ENCODE results near the gene CLIP1.

The CLIP1 gene

GRCh38 chr12:122311696-122312095, 110.8 kb downstream of the CLIP1 start:
- DNase-seq (ENCODE audit: low spot score in 2 of 2): no peak
- H3K4me3 Mint-ChIP-seq: no peak overlapping the region
- H3K27ac Mint-ChIP-seq: no peak overlapping the region
- H3K4me1 Mint-ChIP-seq: no peaks in the 10 kb centered on the region
- peaks cover 27% of the 10 kb centered on the region for H3K36me3 Mint-ChIP-seq
- no peaks in the 10 kb centered on the region for H3K9me3 Mint-ChIP-seq
- no peaks in the 10 kb centered on the region for H3K27me3 Mint-ChIP-seq
- no peak for ATAC-seq (ENCODE audit: low read depth)

GRCh38 chr12:122310626-122311333, 111.7 kb downstream of the CLIP1 start:
- no peak overlapping the region for H3K27ac Mint-ChIP-seq

DNA sequence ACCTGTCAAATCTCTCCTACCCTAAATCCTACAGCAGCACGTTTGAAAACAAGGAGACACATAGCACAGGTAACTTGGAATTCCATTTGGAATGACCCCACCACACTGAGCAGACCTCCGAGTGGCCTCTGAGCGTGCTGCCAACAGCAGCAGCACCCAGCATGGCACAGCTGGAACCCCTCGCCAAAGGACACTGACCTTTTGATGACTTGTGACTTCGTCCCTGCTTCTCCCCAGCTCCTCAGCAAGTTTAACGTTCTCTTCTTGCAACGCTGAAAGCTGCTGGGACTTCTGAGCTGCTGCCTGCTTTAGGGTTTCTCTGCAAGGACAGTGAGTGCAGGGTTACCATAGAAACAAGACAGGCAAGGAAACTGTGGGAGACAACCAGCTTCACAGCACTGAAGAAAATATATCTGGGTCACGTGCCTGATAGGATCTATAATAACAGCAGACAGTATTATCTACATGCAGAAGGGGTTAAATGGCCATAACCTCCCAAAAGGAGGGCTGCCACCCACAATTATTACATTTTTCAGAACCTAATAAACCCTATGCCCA, 112.8 kb downstream of the CLIP1 start:
- no peak for ATAC-seq (ENCODE audit: low read depth)
- Mint-ChIP-seq H3K9me3 (no peaks in the 10 kb centered on the region), H3K27ac (no peak overlapping the region), H3K27me3 (no peaks in the 10 kb centered on the region), H3K4me1 (no peaks in the 10 kb centered on the region), H3K4me3 (no peak overlapping the region), H3K36me3 (peaks cover 25% of the 10 kb centered on the region)
- no peak for DNase-seq (ENCODE audit: low spot score in 2 of 2)

More at GRCh38 chr12:122310626-122311333, 111.7 kb downstream of the CLIP1 start:
- Mint-ChIP-seq H3K4me1 (no peaks in the 10 kb centered on the region), H3K4me3 (no peak overlapping the region), H3K27me3 (no peaks in the 10 kb centered on the region), H3K9me3 (no peaks in the 10 kb centered on the region), H3K36me3 (peaks cover 31% of the 10 kb centered on the region)
- DNase-seq (ENCODE audit: low spot score in 2 of 2) (no peak), ATAC-seq (ENCODE audit: low read depth) (no peak)

- Mint-ChIP-seq H3K4me3 (no peak overlapping the region), H3K36me3 (peaks cover 25% of the 10 kb centered on the region), H3K27ac (no peak overlapping the region), H3K4me1 (no peaks in the 10 kb centered on the region), H3K9me3 (no peaks in the 10 kb centered on the region), H3K27me3 (no peaks in the 10 kb centered on the region)
- ATAC-seq (ENCODE audit: low read depth) (no peak), DNase-seq (ENCODE audit: low spot score in 2 of 2) (no peak)
These were observed 113.7 kb downstream of the CLIP1 start for GRCh38 chr12:122308811-122309210.

- DNase-seq (ENCODE audit: low spot score in 2 of 2) (no peak), ATAC-seq (ENCODE audit: low read depth) (no peak)
- no peaks in the 10 kb centered on the region for H3K9me3 Mint-ChIP-seq
- no peak overlapping the region for H3K4me3 Mint-ChIP-seq
- no peaks in the 10 kb centered on the region for H3K4me1 Mint-ChIP-seq
- peaks cover 32% of the 10 kb centered on the region for H3K36me3 Mint-ChIP-seq
- no peak overlapping the region for H3K27ac Mint-ChIP-seq
- no peaks in the 10 kb centered on the region for H3K27me3 Mint-ChIP-seq
These were observed 116.1 kb downstream of the CLIP1 start for GRCh38 chr12:122306407-122306806.

DNA sequence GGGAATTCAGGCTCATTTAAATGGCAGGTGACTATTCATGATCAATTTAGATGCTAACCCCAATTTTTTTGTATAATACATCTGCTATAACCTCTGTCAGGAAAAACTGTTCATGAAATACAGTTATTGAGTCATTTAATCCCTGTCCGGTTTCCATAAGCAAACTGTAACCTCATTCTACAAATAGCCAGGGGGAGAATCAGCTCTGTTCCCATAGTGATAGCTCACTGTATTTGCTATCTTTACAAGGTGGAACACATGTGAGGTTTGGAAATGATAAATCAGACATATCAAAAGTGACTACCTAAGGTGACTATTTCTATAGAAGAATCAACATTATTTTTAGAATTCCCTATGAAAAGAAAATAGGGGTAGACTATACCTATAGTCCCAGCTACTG, 117.5 kb downstream of the CLIP1 start:
- peaks cover 38% of the 10 kb centered on the region for H3K36me3 Mint-ChIP-seq
- ATAC-seq (ENCODE audit: low read depth) (no peak), DNase-seq (ENCODE audit: low spot score in 2 of 2) (no peak)
- no peak overlapping the region for H3K4me3 Mint-ChIP-seq
- no peak overlapping the region for H3K27ac Mint-ChIP-seq
- no peaks in the 10 kb centered on the region for H3K27me3 Mint-ChIP-seq
- no peaks in the 10 kb centered on the region for H3K9me3 Mint-ChIP-seq
- no peaks in the 10 kb centered on the region for H3K4me1 Mint-ChIP-seq

GRCh38 chr12:122303068-122303467, 119.4 kb downstream of the CLIP1 start:
- no peak overlapping the region for H3K4me3 Mint-ChIP-seq
- no peaks in the 10 kb centered on the region for H3K27me3 Mint-ChIP-seq
- DNase-seq (ENCODE audit: low spot score in 2 of 2): no peak

DNA sequence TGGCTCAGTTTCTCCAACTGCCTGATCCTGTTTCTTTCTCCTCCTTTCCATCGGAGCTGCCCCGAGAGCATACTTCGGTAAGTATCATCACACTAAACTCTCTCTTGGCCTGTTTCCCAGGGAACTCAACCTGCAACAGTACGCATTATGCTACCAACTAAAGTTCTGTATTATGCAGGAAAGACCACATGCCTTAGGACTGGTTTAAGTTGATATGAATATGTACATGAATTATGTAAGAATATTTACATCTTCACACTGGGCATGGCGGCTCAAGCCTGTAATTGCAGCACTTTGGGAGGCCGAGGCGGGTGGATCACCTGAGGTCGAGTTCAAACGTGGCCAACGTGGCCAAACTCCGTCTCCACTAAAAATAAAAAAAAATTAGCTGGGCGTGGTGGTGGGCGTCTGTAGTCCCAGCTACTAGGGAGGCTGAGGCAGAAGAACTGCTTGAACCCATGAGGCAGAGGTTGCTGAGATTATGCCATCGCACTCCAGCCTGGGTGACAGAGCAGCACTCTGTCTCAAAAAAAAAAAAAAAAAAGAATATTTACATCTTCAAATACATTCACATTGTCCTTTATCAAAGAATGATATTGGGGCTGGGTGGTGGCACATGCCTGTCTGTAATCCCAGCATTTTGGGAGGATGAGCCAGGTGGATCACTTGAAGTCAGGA, 124.3 kb downstream of the CLIP1 start:
- DNase-seq (ENCODE audit: low spot score in 2 of 2) (no peak), ATAC-seq (ENCODE audit: low read depth) (no peak)
- no peaks in the 10 kb centered on the region for H3K4me1 Mint-ChIP-seq
- no peak overlapping the region for H3K4me3 Mint-ChIP-seq
- H3K36me3 Mint-ChIP-seq: peaks cover 39% of the 10 kb centered on the region
- H3K9me3 Mint-ChIP-seq: no peaks in the 10 kb centered on the region
- H3K27ac Mint-ChIP-seq: no peak overlapping the region
- no peaks in the 10 kb centered on the region for H3K27me3 Mint-ChIP-seq

More at GRCh38 chr12:122303068-122303467, 119.4 kb downstream of the CLIP1 start:
- H3K27ac Mint-ChIP-seq: peak overlapping the region; percentile 36
- H3K4me1 Mint-ChIP-seq: no peaks in the 10 kb centered on the region
- ATAC-seq (ENCODE audit: low read depth): no peak
- peaks cover 33% of the 10 kb centered on the region for H3K36me3 Mint-ChIP-seq
- H3K9me3 Mint-ChIP-seq: no peaks in the 10 kb centered on the region

DNA sequence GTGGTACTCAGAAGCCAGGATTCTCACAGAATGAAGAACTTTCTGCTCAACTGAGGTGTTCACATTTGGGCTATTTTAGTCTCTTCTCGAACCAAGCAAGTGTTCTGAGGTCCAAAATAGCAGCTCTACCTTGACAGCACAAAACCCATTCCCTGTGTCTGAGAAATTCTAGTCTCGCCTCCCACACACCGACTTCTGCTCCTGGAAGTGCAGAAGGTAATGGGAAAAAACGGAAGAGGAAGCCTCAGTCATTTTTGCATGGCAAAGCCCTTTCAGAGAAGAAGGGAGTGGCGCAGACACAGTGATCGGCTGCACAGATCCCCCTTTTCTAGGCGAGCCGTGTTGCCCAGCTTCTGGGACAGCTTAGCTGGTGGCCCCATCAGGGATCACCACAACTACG, 125.0 kb downstream of the CLIP1 start:
- Mint-ChIP-seq H3K36me3 (peaks cover 38% of the 10 kb centered on the region), H3K4me1 (no peaks in the 10 kb centered on the region), H3K9me3 (no peaks in the 10 kb centered on the region), H3K4me3 (no peak overlapping the region), H3K27ac (no peak overlapping the region), H3K27me3 (no peaks in the 10 kb centered on the region)
- DNase-seq (ENCODE audit: low spot score in 2 of 2): no peak
- no peak for ATAC-seq (ENCODE audit: low read depth)

- Mint-ChIP-seq H3K27me3 (no peaks in the 10 kb centered on the region), H3K27ac (no peak overlapping the region), H3K4me3 (no peak overlapping the region), H3K36me3 (peaks cover 36% of the 10 kb centered on the region), H3K9me3 (no peaks in the 10 kb centered on the region), H3K4me1 (no peaks in the 10 kb centered on the region)
- no peak for DNase-seq (ENCODE audit: low spot score in 2 of 2)
- no peak for ATAC-seq (ENCODE audit: low read depth)
These were observed 126.6 kb downstream of the CLIP1 start for GRCh38 chr12:122295877-122296276.

DNA sequence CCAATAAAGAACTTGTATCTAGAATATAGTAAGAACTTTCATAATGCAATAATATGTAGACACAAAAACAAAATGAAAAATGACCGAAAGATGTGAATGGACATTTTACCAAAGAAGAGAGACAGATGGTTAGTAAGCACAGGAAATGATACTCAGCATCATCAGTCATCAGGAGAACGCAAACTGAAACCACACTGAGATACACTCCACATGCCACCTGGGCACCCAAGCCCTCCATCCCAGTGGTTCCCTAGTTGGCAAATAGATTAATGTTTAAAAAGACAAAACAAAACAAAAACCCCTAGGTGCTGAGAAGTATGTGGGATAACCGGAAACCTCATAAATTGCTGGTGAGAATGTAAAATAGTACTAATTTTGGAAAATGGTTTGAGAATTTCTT, 129.4 kb downstream of the CLIP1 start:
- no peaks in the 10 kb centered on the region for H3K4me1 Mint-ChIP-seq
- DNase-seq (ENCODE audit: low spot score in 2 of 2) (no peak), ATAC-seq (ENCODE audit: low read depth) (no peak)
- no peak overlapping the region for H3K27ac Mint-ChIP-seq
- H3K27me3 Mint-ChIP-seq: no peaks in the 10 kb centered on the region
- no peak overlapping the region for H3K4me3 Mint-ChIP-seq
- H3K36me3 Mint-ChIP-seq: peaks cover 24% of the 10 kb centered on the region
- no peaks in the 10 kb centered on the region for H3K9me3 Mint-ChIP-seq

DNA sequence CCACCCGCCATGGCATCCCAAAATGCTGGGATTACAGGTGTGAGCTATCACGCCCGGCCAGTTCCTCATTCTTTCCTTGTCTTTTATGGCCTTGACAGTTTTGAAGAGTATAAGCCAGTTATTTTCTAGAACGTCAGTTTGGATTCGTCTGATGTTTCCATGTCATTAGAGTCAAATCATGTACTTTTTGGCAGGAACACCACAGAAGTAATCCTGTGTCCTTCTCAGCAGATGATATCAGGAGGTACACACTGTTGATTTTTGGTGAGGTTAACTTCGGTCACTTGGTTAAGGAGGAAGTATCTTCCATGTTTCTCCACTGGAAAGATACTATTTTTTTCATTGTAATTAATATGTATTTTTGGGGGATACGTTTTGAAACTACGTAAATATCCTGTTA, 131.0 kb downstream of the CLIP1 start:
- DNase-seq (ENCODE audit: low spot score in 2 of 2) (no peak), ATAC-seq (ENCODE audit: low read depth) (no peak)
- H3K36me3 Mint-ChIP-seq: peaks cover 17% of the 10 kb centered on the region
- no peak overlapping the region for H3K4me3 Mint-ChIP-seq
- H3K27ac Mint-ChIP-seq: no peak overlapping the region
- no peaks in the 10 kb centered on the region for H3K27me3 Mint-ChIP-seq
- H3K9me3 Mint-ChIP-seq: no peaks in the 10 kb centered on the region
- H3K4me1 Mint-ChIP-seq: no peaks in the 10 kb centered on the region

GRCh38 chr12:122283680-122284079, 138.8 kb downstream of the CLIP1 start:
- no peak for ATAC-seq (ENCODE audit: low read depth)
- no peaks in the 10 kb centered on the region for H3K9me3 Mint-ChIP-seq
- no peak overlapping the region for H3K4me3 Mint-ChIP-seq
- H3K36me3 Mint-ChIP-seq: peaks cover 7% of the 10 kb centered on the region
- no peak for DNase-seq (ENCODE audit: low spot score in 2 of 2)
- H3K27ac Mint-ChIP-seq: no peak overlapping the region
- H3K4me1 Mint-ChIP-seq: no peaks in the 10 kb centered on the region
- no peaks in the 10 kb centered on the region for H3K27me3 Mint-ChIP-seq

DNA sequence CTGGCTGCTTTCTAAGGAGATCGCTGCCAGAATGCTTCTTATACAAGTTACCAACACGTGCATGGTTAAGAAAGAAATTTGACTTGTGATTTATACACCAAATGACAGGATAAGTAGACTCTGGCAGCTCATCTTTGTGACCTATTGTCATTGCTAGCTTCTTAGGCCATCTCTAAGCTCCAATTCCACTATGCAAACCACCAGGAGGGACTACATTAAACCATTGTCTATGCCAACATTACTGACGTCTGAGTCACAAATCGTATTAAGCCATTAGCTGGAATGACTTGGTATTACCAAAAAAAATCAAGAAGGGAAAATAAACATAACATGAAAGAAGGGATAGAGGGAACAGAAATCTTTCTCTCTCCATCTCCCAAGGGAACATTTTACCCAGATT, 140.4 kb downstream of the CLIP1 start:
- Mint-ChIP-seq H3K4me1 (no peaks in the 10 kb centered on the region), H3K36me3 (peaks cover 13% of the 10 kb centered on the region)
- DNase-seq (ENCODE audit: low spot score in 2 of 2): no peak

More for the DNA sequence above, 140.4 kb downstream of the CLIP1 start:
- Mint-ChIP-seq H3K4me3 (no peak overlapping the region), H3K27me3 (no peaks in the 10 kb centered on the region), H3K27ac (no peak overlapping the region), H3K9me3 (no peaks in the 10 kb centered on the region)
- no peak for ATAC-seq (ENCODE audit: low read depth)

Data from memory B cell (primary cell).